NCI-H446 (cell line): ENCODE data around the gene MIB2.
"Not testable (repeated sequence)": the region's sequence is repeated elsewhere in the genome, so short reads cannot be mapped to it uniquely, and the experiment has no call there.

Experiments
- DNase-seq, 2 experiments: peaks; one replicate each; lab custom pipeline; 2025; lab: John Stamatoyannopoulos, UW

Gene MIB2

GRCh38 chr1:1627261-1627828 lies 12.0 kb downstream of the MIB2 start:
- no peak for DNase-seq

GRCh38 chr1:1627829-1628753 lies 12.8 kb downstream of the MIB2 start:
- DNase-seq, result no peak

GRCh38 chr1:1628754-1629429 lies 13.6 kb downstream of the MIB2 start:
- DNase-seq, result no peak

GRCh38 chr1:1629430-1630190 lies 14.3 kb downstream of the MIB2 start:
- DNase-seq, result no peak

GRCh38 chr1:1630191-1630964 lies 15.1 kb downstream of the MIB2 start:
- no peak for DNase-seq

GRCh38 chr1:1630965-1631781 lies 15.9 kb downstream of the MIB2 start:
- DNase-seq, result no peak

GRCh38 chr1:1631782-1632420 lies 16.6 kb downstream of the MIB2 start, which contains the start of gene MMP23B:
Gene MMP23B (plus strand): TSS chr1:1632173. CDS start chr1:1632219, 46 bp downstream.
- no peak for DNase-seq

- DNase-seq, result not testable (repeated sequence)
Measured at GRCh38 chr1:1633409-1633808, 18.1 kb downstream of the MIB2 start.

GRCh38 chr1:1634613-1635012 lies 19.3 kb downstream of the MIB2 start:
- DNase-seq, result not testable (repeated sequence)

GRCh38 chr1:1636621-1637478 lies 21.6 kb downstream of the MIB2 start:
- DNase-seq, result not testable (repeated sequence)

GRCh38 chr1:1637479-1637875 lies 22.2 kb downstream of the MIB2 start:
- DNase-seq, result not testable (repeated sequence)

GRCh38 chr1:1638528-1638927 lies 23.2 kb downstream of the MIB2 start:
- DNase-seq, result not testable (repeated sequence)

- not testable (repeated sequence) for DNase-seq
Measured at GRCh38 chr1:1639368-1639767, 24.1 kb downstream of the MIB2 start.

GRCh38 chr1:1640081-1640480 lies 24.8 kb downstream of the MIB2 start:
- not testable (repeated sequence) for DNase-seq

GRCh38 chr1:1640711-1641461 lies 25.6 kb downstream of the MIB2 start:
- not testable (repeated sequence) for DNase-seq

GRCh38 chr1:1646326-1646725 lies 31.0 kb downstream of the MIB2 start:
- not testable (repeated sequence) for DNase-seq

GRCh38 chr1:1647567-1648241 lies 32.4 kb downstream of the MIB2 start:
- not testable (repeated sequence) for DNase-seq
